HG03060 (cell line): ENCODE data around the gene NPHS1.
"Not testable (repeated sequence)": the region's sequence is repeated elsewhere in the genome, so short reads cannot be mapped to it uniquely, and the experiment has no call there.

Source experiments
- ATAC-seq: cut with Tn5 transposase; IDR thresholded peaks from one replicate; pipeline ENCODE4 v1.9.1; 2021; ENCODE audit warnings: low read depth, moderate number of reproducible peaks; ENCODE audit not compliant: unreplicated experiment

NPHS1 gene

DNA sequence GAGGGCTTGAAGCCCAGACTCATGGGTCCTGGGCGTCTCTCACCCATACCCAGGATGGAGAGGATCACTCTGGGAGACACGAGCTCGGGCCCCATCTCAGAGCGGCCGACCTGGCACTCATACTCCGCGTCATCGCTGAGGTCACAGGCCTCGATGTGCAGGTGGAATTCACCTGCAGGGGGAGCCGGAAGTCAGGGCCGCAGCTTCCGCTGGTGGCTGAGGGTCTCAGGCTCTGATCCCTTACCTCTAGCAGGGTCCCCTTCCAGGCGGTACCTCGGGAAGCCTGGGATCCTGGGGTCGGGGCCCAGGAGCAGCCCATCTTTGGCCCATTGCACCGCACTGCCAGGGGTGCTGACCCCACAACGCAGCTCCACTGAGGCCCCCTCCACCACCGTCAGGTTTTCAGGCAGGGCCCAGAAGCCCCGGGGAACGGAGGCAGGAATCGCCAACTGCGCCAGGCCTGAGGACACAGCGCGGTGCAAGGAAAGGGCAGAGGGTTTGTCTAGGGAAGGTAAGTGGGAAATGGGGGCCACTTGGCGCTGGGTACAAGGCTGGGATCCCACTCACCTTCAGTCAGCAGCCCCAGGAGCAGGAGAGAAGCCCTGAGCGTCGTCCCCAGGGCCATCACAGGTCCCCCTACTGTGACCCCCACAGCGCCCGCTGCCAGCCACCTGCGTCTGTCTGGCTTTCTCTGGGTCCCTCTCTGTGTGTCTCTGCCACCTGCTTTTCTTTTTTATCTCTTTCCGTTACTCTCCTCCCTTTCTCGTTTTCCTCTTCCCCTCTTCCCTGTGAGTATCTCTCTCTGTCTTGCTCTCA, 883 bp downstream of the NPHS1 start:
- no peak for ATAC-seq

GRCh38 chr19:35848919-35849505, 3.3 kb downstream of the NPHS1 start:
- ATAC-seq: no peak

DNA sequence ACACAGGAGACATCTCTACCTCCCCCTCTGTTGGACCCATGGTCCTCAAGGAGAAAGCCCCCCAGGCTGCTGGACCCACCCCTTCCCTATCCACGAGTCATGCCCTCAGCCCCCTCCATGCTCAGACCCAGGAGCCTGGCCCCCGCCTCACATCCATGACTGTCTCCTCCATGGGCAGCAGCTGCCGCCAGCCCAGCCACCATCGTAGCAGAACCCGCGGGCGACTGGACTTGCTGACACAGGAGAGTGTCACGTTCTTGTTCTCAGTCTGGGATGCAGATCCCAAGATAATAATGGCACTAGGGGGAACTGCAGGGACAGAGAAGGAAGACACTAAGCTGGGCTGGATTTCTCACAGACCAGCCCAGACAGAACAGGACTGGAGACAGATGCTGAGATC, 3.8 kb downstream of the NPHS1 start:
- no peak for ATAC-seq

DNA sequence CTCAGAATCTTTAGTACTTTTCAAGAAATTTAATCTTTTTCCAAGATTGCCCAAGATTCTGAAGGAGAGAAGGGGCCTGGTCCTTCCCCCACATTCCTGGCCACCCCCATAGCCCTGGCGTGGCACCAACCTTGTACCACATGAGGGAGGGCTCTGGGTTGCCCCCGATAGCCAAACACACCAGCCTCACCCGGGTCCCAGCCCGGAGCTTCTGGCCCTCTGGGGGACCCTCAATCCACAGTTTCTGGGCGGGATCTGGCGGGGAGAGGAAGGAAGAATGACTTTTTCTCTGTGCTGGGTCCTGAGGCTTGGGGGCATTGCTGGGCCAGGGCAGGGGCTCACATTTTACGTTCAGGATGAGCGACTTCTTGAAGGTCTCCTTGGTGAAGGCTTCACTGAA, 4.4 kb downstream of the NPHS1 start:
- no peak for ATAC-seq

GRCh38 chr19:35846038-35846668, 6.2 kb downstream of the NPHS1 start:
- ATAC-seq: no peak

DNA sequence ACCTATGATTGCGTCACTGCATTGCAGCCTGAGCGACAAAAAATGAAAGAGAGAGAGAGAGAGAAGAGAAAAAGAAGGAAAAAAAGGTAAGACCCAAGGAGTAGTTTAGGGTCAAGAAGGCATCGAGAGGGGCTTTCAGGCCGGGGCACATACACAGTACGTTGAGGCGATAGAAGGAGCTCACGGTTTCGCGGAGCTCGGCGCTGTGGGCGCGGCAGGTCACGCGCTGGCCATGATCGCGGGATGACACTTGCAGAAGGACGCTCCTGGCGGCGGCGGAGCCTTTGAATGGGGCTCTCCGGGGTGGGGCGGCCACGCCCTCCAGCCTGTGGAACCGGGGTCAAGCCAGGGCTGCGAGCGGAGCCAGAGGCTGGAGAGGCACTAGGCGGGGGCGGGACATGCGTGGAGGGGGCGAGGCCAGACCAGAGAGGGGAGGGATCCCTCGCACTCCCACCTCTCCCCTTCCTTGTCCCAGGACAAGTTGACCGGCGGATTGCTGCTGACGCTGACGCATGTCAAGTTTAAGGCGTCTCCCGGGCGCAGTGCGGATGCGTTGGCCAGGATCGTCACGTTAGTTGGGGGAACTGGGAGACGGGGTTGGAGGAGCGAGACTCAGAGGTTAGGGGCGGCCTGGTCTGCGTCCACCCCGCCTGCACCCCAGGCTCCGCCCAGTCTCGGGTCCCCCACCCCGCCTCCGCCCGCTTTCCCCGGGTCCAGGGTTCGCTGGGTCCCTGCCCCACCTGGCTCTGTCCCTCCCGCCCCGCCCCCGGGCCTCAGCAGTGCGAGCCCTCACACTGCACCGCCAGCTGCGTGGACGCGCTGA, 6.9 kb downstream of the NPHS1 start:
- ATAC-seq: no peak

- no peak for ATAC-seq
Observed at GRCh38 chr19:35844482-35845214, 7.7 kb downstream of the NPHS1 start.

GRCh38 chr19:35843676-35844481, 8.4 kb downstream of the NPHS1 start:
- no peak for ATAC-seq

- ATAC-seq: no peak
Observed at GRCh38 chr19:35842666-35843272, 9.5 kb downstream of the NPHS1 start.

DNA sequence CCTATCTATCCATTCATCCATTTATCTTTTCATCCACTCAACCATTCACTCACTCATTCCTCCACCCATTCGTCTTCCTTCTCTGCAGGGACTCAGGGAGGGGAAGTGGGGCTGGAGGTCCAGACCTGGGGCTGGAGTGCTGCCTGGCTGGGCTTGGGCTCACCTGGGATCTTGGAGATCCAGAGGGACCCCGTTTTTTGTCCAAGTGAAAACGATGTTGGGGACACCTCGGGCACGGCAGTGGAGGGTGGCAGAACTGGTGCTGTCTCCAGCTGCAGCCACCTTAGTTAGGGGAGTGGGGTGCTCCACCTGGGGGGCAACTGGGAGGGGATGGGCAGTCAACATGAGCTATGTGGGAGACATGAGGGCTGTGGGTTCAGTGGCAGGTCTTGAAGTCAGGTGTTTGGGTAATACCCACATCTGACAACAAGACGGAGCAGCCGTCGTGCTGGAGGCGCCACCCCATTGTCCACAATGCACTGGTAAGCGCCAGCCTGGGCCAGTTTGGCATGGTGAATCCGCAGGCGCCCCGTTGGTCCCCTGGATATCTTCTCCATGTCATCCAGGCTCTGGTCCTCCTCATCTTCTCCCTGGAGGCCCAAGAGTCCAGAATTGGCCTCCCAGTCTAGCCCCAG, 10.2 kb downstream of the NPHS1 start:
- ATAC-seq: no peak

- not testable (repeated sequence) for ATAC-seq
Observed at GRCh38 chr19:35836096-35836495, 16.2 kb downstream of the NPHS1 start.

DNA sequence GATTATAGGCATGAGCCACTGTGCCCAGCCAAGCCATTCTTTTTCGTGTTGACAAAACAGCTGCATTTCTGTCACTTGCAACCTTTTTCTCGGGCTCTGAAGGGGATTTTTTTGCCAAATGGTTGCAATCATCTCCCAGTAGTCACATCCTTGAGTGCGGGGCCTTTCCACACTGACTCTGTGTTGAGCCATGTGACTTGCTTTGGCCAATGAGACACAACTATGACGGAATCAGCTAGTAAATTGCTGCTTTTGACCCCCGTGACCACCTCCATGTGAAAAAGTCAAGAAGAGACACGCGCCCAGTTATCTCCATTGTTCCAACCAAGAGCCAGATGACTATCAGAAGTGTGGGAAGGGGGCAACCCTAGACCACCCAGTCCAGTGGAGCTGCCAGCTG, 18.3 kb downstream of the NPHS1 start:
- no peak for ATAC-seq

- ATAC-seq: no peak
Observed at GRCh38 chr19:35832054-35832453, 20.2 kb downstream of the NPHS1 start.

- no peak for ATAC-seq
Observed at GRCh38 chr19:35830986-35831385, 21.3 kb downstream of the NPHS1 start.

- no peak for ATAC-seq
Observed at GRCh38 chr19:35828692-35829301, 23.5 kb downstream of the NPHS1 start.

GRCh38 chr19:35824150-35824549, 28.2 kb downstream of the NPHS1 start:
- no peak for ATAC-seq

- ATAC-seq: no peak
Observed at GRCh38 chr19:35822579-35822978, 29.7 kb downstream of the NPHS1 start.

DNA sequence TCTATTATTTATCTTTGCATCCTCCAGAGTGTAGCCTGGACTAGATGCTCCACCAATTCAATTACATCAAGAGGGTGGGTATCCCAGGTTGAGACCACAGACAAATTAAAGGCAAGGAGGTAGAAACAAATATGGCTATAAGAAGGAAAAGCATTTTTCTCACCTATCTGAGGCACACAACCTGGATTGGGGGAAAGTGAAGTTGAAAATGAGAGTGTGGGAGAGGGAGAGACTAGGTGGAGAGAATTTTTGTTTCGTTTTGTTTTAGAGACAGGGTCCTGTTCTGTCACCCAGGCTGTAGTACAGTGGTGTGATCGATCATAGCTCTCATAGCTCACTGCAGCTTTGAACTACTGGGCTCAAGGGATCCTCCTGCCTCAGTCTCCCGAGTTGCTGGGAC, 33.9 kb downstream of the NPHS1 start:
- no peak for ATAC-seq
